OCI-LY3 (cell line): ENCODE measurements around the gene MINDY4B.
"Not testable (repeated sequence)": the region's sequence is repeated elsewhere in the genome, so short reads cannot be mapped to it uniquely, and the experiment has no call there.

Experiments
- H2AFZ ChIP-seq: fragments of 200-600, 300-600 bp; shearing (Covaris generic); 2 replicates; pipeline ENCODE4 v1.6.0; 2014; ENCODE audit warnings: antibody characterized with exemption, low read depth, low read length
- H3K27ac ChIP-seq: fragments of 200-600, 300-600 bp; sonication (generic); 2 replicates; pipeline ENCODE4 v1.5.1; 2014; ENCODE audit warnings: mild to moderate bottlenecking, low read length, moderate library complexity, mixed read lengths
- H3K27me3 ChIP-seq: fragments of 200-600, 300-600 bp; sonication (generic); 2 replicates; pipeline ENCODE4 v1.6.1; 2014; ENCODE audit warnings: low read depth, low read length, mixed read lengths
- H3K36me3 ChIP-seq: fragments of 200-600, 300-600 bp; sonication (generic); replicated peaks from 2 replicates; pipeline ENCODE3; 2014; ENCODE audit warnings: low read depth, low read length, mixed read lengths
- H3K4me1 ChIP-seq: fragments of 300-600, 200-600 bp; sonication (generic); 2 replicates; pipeline ENCODE4 v1.6.1; 2014; ENCODE audit warnings: low read length, mixed read lengths
- H3K4me2 ChIP-seq: fragments of 200-600, 300-600 bp; sonication (generic); 2 replicates; pipeline ENCODE4 v1.6.1; 2014; ENCODE audit warnings: low read length, mixed read lengths
- H3K4me3 ChIP-seq: fragments of 300-600, 200-600 bp; sonication (generic); 2 replicates; pipeline ENCODE4 v1.5.1; 2014; ENCODE audit warnings: antibody characterized with exemption, mild to moderate bottlenecking, low read length, moderate library complexity
- H3K79me2 ChIP-seq: fragments of 300-600, 200-600 bp; shearing (Covaris generic); 2 replicates; pipeline ENCODE4 v1.6.1; 2014; ENCODE audit warnings: mild to moderate bottlenecking, low read length, mixed read lengths
- H3K9ac ChIP-seq: fragments of 300-600, 200-600 bp; shearing (Covaris generic); 2 replicates; pipeline ENCODE4 v1.6.0; 2014; ENCODE audit warnings: mild to moderate bottlenecking, low read length, moderate library complexity
- H3K9me3 ChIP-seq: fragments of 200-600, 300-600 bp; shearing (Covaris generic); 2 replicates; pipeline ENCODE4 v1.6.1; 2014; ENCODE audit warnings: low read length, mixed read lengths; ENCODE audit not compliant: insufficient read depth
- H4K20me1 ChIP-seq: fragments of 200-600, 300-600 bp; sonication (generic); 2 replicates; pipeline ENCODE4 v1.6.1; 2016; ENCODE audit warnings: low read length, mixed read lengths; ENCODE audit not compliant: insufficient read depth
- EZH2phosphoT487 ChIP-seq: fragments of 200-600 bp; shearing (Covaris generic); IDR thresholded peaks from 2 replicates; pipeline ENCODE4 v1.6.1; 2018; ENCODE audit warnings: antibody characterized with exemption, mixed run types, low read depth
- TF ChIP-seq, protein P1 (sequence below): fragments of 200-600, 300-600 bp; sonication (generic); IDR thresholded peaks from 2 replicates; pipeline ENCODE4 v1.5.1; 2014; ENCODE audit warnings: antibody characterized with exemption, low read length, low read depth

The MINDY4B gene

DNA sequence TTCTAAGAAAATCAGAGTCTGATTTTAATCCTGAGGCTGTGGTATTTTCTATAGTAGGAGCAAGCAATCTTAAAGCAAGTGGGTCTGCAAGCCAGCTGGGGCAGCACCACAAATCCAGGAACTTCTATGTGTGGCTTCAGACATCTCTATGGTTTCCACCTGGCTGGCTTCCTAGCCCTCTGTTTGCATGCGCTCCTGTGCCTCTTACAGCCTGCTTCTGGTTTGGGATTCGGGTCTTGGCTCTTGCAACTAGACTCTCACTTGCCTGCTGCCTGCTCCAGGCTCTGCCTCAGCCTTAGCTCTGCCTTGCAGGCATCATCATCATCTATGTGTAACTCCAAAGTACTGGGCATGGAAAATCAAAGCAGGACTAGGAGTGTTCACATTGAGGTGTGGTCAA is 43.4 kb downstream of the MINDY4B start:
- Histone ChIP-seq H3K27ac (no peak overlapping the region), H3K4me3 (no peak overlapping the region), H3K9me3 (no peaks in the 10 kb centered on the region), H3K27me3 (peaks cover 18% of the 10 kb centered on the region), H2AFZ (no peak overlapping the region), H3K79me2 (no peaks in the 10 kb centered on the region), H3K36me3 (no peaks in the 10 kb centered on the region), H3K9ac (no peak overlapping the region), H3K4me1 (peaks cover 4% of the 10 kb centered on the region; the same call in 1 of the 2 replicates), H3K4me2 (no peak overlapping the region), H4K20me1 (no peaks in the 10 kb centered on the region)
- TF ChIP-seq, protein P1, sequence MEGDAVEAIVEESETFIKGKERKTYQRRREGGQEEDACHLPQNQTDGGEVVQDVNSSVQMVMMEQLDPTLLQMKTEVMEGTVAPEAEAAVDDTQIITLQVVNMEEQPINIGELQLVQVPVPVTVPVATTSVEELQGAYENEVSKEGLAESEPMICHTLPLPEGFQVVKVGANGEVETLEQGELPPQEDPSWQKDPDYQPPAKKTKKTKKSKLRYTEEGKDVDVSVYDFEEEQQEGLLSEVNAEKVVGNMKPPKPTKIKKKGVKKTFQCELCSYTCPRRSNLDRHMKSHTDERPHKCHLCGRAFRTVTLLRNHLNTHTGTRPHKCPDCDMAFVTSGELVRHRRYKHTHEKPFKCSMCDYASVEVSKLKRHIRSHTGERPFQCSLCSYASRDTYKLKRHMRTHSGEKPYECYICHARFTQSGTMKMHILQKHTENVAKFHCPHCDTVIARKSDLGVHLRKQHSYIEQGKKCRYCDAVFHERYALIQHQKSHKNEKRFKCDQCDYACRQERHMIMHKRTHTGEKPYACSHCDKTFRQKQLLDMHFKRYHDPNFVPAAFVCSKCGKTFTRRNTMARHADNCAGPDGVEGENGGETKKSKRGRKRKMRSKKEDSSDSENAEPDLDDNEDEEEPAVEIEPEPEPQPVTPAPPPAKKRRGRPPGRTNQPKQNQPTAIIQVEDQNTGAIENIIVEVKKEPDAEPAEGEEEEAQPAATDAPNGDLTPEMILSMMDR = no peak
- TF ChIP-seq EZH2phosphoT487 = no peak

DNA sequence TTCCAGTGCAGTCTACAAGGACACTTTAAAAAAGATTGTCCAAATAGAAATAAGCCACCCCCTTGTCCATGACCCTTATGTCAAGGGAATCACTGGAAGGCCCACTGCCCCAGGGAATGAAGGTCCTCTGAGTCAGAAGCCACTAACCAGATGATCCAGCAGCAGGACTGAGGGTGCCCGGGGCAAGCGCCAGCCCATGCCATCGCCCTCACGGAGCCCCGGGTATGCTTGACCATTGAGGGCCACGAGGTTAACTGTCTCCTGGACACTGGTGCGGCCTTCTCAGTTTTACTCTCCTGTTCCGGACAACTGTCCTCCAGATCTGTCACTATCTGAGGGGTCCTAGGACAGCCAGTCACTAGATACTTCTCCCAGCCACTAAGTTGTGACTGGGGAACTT is 47.3 kb downstream of the MINDY4B start:
- not testable (repeated sequence) for H3K4me3 ChIP-seq, H2AFZ ChIP-seq, H3K9ac ChIP-seq, H3K79me2 ChIP-seq, H3K9me3 ChIP-seq, H3K4me1 ChIP-seq, H3K36me3 ChIP-seq, H3K4me2 ChIP-seq, H4K20me1 ChIP-seq, H3K27ac ChIP-seq
- peaks cover 11% of the 10 kb centered on the region; the same call in 1 of the 2 replicates for H3K27me3 ChIP-seq

DNA sequence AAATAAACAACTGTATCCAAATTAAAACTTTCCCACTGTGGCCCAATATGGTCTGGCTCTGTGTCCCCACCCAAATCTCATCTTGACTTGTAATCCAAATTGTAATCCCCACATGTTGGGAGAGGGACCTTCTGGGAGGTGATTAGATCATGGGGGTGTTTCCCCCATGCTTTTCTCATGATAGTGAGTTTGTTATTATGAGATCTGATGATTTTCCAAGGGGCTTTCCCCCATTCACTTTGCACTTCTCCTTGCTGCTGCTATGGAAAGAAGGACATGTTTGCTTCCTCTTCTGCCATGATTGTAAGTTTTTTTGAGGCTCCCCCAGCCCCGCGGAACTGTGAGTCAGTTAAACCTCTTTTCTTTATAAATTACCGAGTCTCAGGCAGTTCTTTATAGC is 55.0 kb downstream of the MINDY4B start:
- H4K20me1 ChIP-seq = no peaks in the 10 kb centered on the region
- no peaks in the 10 kb centered on the region for H3K27me3 ChIP-seq
- no peak overlapping the region for H3K27ac ChIP-seq
- no peaks in the 10 kb centered on the region for H3K4me1 ChIP-seq
- H3K36me3 ChIP-seq = no peaks in the 10 kb centered on the region
- TF ChIP-seq EZH2phosphoT487 = no peak
- TF ChIP-seq, protein P1 = no peak
- H3K9me3 ChIP-seq = no peaks in the 10 kb centered on the region; the same call in 1 of the 2 replicates
- H3K4me2 ChIP-seq = no peak overlapping the region
- H3K9ac ChIP-seq = no peak overlapping the region
- no peaks in the 10 kb centered on the region for H3K79me2 ChIP-seq
- no peak overlapping the region for H2AFZ ChIP-seq
- no peak overlapping the region for H3K4me3 ChIP-seq

DNA sequence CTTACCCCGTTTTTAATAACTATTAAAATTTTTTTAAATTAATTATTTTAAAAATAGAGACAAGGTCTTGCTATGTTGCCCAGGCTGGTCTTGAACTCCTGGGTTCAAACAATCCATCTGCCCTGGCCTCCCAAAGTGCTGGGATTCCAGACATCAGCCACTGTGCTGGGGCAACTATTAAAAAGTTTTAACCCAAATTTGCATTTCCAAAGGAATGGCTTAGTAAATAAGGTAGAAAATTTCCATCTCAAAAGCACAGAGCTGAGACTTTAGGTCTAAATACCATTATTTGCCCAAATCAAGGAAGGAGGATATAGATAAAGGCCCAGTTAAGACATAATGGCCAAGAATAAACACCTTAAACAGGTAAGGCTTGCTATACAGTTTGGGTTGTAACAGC is 56.4 kb downstream of the MINDY4B start:
- Histone ChIP-seq H3K4me2 (no peak overlapping the region), H3K9me3 (no peaks in the 10 kb centered on the region; the same call in 1 of the 2 replicates), H3K4me1 (no peaks in the 10 kb centered on the region), H3K27ac (no peak overlapping the region), H3K36me3 (no peaks in the 10 kb centered on the region), H2AFZ (no peak overlapping the region), H3K27me3 (no peaks in the 10 kb centered on the region), H3K9ac (no peak overlapping the region), H4K20me1 (no peaks in the 10 kb centered on the region), H3K79me2 (no peaks in the 10 kb centered on the region), H3K4me3 (no peak overlapping the region)
- TF ChIP-seq, protein P1 = no peak
- no peak for TF ChIP-seq EZH2phosphoT487

DNA sequence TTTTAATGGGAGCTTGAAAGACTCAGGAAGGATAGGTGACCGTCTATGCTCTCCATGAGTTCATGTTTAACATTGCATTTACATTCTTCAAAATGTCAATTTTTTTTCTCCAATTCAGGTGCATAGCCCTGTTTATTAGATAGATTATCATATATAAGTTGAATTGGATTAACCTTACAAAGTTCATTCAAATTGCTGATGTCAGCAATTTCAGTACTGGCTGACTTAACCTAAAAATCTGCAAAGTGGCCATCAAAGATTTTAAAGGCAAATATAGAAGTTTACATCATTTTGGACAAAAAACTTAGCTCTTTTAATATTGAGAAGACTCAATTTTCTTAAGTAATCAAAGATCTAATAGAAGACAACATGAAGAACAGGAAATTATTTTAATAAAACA is 57.8 kb downstream of the MINDY4B start:
- no peak overlapping the region for H3K9ac ChIP-seq
- no peaks in the 10 kb centered on the region for H3K79me2 ChIP-seq
- H3K9me3 ChIP-seq = no peaks in the 10 kb centered on the region; the same call in 1 of the 2 replicates
- TF ChIP-seq, protein P1 = no peak
- TF ChIP-seq EZH2phosphoT487 = no peak
- H3K4me3 ChIP-seq = no peak overlapping the region
- no peak overlapping the region for H3K27ac ChIP-seq
- H2AFZ ChIP-seq = no peak overlapping the region
- H3K4me2 ChIP-seq = no peak overlapping the region
- no peaks in the 10 kb centered on the region for H3K36me3 ChIP-seq
- no peaks in the 10 kb centered on the region for H4K20me1 ChIP-seq
- H3K4me1 ChIP-seq = no peaks in the 10 kb centered on the region
- no peaks in the 10 kb centered on the region for H3K27me3 ChIP-seq
